Neural progenitor cell (in vitro differentiated cells): ENCODE results near the gene IFT122. TPM values are rescaled to one million over a fixed set of nuclear protein-coding genes. Genes with fewer than 3 reads are reported as not detected.

Experiments used
- DNase-seq: peaks from one replicate; pipeline ENCODE4 v3.0.0-alpha.2; 2016; ENCODE audit warnings: low spot score
- H2AFZ ChIP-seq: fragments of 200-600 bp; sonication (generic); replicated peaks from 2 replicates; pipeline ENCODE4 v1.6.1; 2016; ENCODE audit warnings: antibody characterized with exemption
- H3F3A ChIP-seq: fragments of 200-600 bp; sonication (generic); 2 replicates; pipeline ENCODE4 v1.6.1; 2016; ENCODE audit warnings: antibody characterized with exemption, low read depth
- H3K27ac ChIP-seq: fragments of 200-600 bp; sonication (generic); 2 replicates; pipeline ENCODE4 v1.5.1; 2016; ENCODE audit warnings: mild to moderate bottlenecking
- H3K27me3 ChIP-seq: fragments of 200-600 bp; sonication (generic); 2 replicates; pipeline ENCODE4 v1.6.1; 2016; ENCODE audit warnings: mild to moderate bottlenecking, moderate library complexity
- H3K36me3 ChIP-seq: fragments of 200-600 bp; sonication (generic); 2 replicates; pipeline ENCODE4 v1.5.1; 2016
- H3K4me1 ChIP-seq: fragments of 200-600 bp; sonication (generic); 2 replicates; pipeline ENCODE4 v1.6.1; 2016; ENCODE audit warnings: mixed run types
- H3K4me2 ChIP-seq: fragments of 200-600 bp; sonication (generic); 2 replicates; pipeline ENCODE4 v1.6.1; 2016
- H3K4me3 ChIP-seq: fragments of 200-600 bp; sonication (generic); 2 replicates; pipeline ENCODE4 v1.5.1; 2016
- H3K79me2 ChIP-seq: fragments of 200-600 bp; sonication (generic); 2 replicates; pipeline ENCODE4 v1.6.1; 2016; ENCODE audit warnings: low read depth
- H3K9ac ChIP-seq: fragments of 200-600 bp; sonication (generic); 2 replicates; pipeline ENCODE4 v1.6.1; 2016
- H3K9me3 ChIP-seq: fragments of 200-600 bp; sonication (generic); 2 replicates; pipeline ENCODE4 v1.5.1; 2016; ENCODE audit warnings: low read depth
- H4K20me1 ChIP-seq: fragments of 200-600 bp; sonication (generic); 2 replicates; pipeline ENCODE4 v1.6.1; 2016; ENCODE audit warnings: low read depth
- H3K27ac Mint-ChIP-seq: 3 replicates; pipeline ENCODE4 v1.8.0; 2021; ENCODE audit warnings: mixed read lengths
- H3K27me3 Mint-ChIP-seq: 2 replicates; pipeline ENCODE4 v1.8.0; 2022; ENCODE audit warnings: low read depth, mild to moderate bottlenecking, inconsistent platforms, moderate library complexity, mixed read lengths; ENCODE audit not compliant: insufficient read depth
- H3K36me3 Mint-ChIP-seq: 3 replicates; pipeline ENCODE4 v1.8.0; 2021; ENCODE audit warnings: mixed read lengths
- H3K4me1 Mint-ChIP-seq: 3 replicates; pipeline ENCODE4 v1.8.0; 2021; ENCODE audit warnings: mixed read lengths
- H3K4me3 Mint-ChIP-seq: 3 replicates; pipeline ENCODE4 v1.8.0; 2021; ENCODE audit warnings: mild to moderate bottlenecking, moderate library complexity, mixed read lengths
- H3K9me3 Mint-ChIP-seq: 3 replicates; pipeline ENCODE4 v1.8.0; 2020; ENCODE audit warnings: mixed read lengths
- CTCF ChIP-seq: fragments of 200-600 bp; sonication (generic); IDR thresholded peaks from 2 replicates; pipeline ENCODE4 v1.5.1; 2017; ENCODE audit warnings: antibody characterized with exemption, mild to moderate bottlenecking
- EZH2 ChIP-seq: fragments of 200-600 bp; sonication (generic); IDR thresholded peaks from 2 replicates; pipeline ENCODE4 v1.6.1; 2017; ENCODE audit warnings: antibody characterized with exemption, mild to moderate bottlenecking, moderate library complexity
- EZH2phosphoT487 ChIP-seq: fragments of 200-600 bp; sonication (generic); IDR thresholded peaks from 2 replicates; pipeline ENCODE4 v1.6.1; 2017; ENCODE audit warnings: antibody characterized with exemption
- total RNA-seq: library from RNA; depleted of rRNA; stranded (reverse); fragments of >200 nt; gene quantifications from 2 replicates; pipeline ENCODE4 v1.2.3, GENCODE V29; 2015; ENCODE audit warnings: low replicate concordance

The IFT122 gene
- total RNA-seq, 1 donor from 2014 or later: 48.0 TPM

- TF ChIP-seq CTCF (no peak), EZH2phosphoT487 (no peak), EZH2 (no peak)
- Histone ChIP-seq H3K27ac (no peak overlapping the region), H3K4me1 (peaks cover 11% of the 10 kb centered on the region), H3K79me2 (no peaks in the 10 kb centered on the region), H3K27me3 (no peaks in the 10 kb centered on the region), H3K9me3 (no peaks in the 10 kb centered on the region), H3K9ac (no peak overlapping the region), H2AFZ (no peak overlapping the region), H4K20me1 (no peaks in the 10 kb centered on the region), H3K36me3 (no peaks in the 10 kb centered on the region), H3F3A (no peaks in the 10 kb centered on the region), H3K4me3 (no peak overlapping the region), H3K4me2 (no peak overlapping the region)
- peak overlapping the region; percentile 13 for H3K4me3 Mint-ChIP-seq
- peaks cover 2% of the 10 kb centered on the region for H3K27me3 Mint-ChIP-seq
- H3K27ac Mint-ChIP-seq: no peak overlapping the region
- DNase-seq: no peak
- H3K36me3 Mint-ChIP-seq: no peaks in the 10 kb centered on the region
- no peaks in the 10 kb centered on the region for H3K9me3 Mint-ChIP-seq
- H3K4me1 Mint-ChIP-seq: peaks cover 6% of the 10 kb centered on the region
Observed at GRCh38 chr3:129563332-129563731, 123.3 kb downstream of the IFT122 start.

- no peak overlapping the region for H3K27ac ChIP-seq
- Mint-ChIP-seq H3K9me3 (no peaks in the 10 kb centered on the region), H3K4me1 (peaks cover 5% of the 10 kb centered on the region), H3K27me3 (peaks cover 2% of the 10 kb centered on the region), H3K27ac (no peak overlapping the region), H3K4me3 (no peak overlapping the region), H3K36me3 (no peaks in the 10 kb centered on the region)
- H3K4me1 ChIP-seq: peaks cover 11% of the 10 kb centered on the region
- H3F3A ChIP-seq: no peaks in the 10 kb centered on the region
- no peak overlapping the region for H3K4me3 ChIP-seq
- H3K27me3 ChIP-seq: no peaks in the 10 kb centered on the region
- H3K79me2 ChIP-seq: no peaks in the 10 kb centered on the region
- TF ChIP-seq EZH2: no peak
- no peak for TF ChIP-seq EZH2phosphoT487
- TF ChIP-seq CTCF: no peak
- DNase-seq: no peak
- H3K9me3 ChIP-seq: no peaks in the 10 kb centered on the region
- no peaks in the 10 kb centered on the region for H3K36me3 ChIP-seq
- H3K4me2 ChIP-seq: no peak overlapping the region
- H2AFZ ChIP-seq: no peak overlapping the region
- H3K9ac ChIP-seq: no peak overlapping the region
- H4K20me1 ChIP-seq: no peaks in the 10 kb centered on the region
Observed at GRCh38 chr3:129563850-129564535, 124.0 kb downstream of the IFT122 start.

GRCh38 chr3:129564981-129565644, 125.1 kb downstream of the IFT122 start:
- no peaks in the 10 kb centered on the region for H3K36me3 ChIP-seq

More at GRCh38 chr3:129564981-129565644, 125.1 kb downstream of the IFT122 start:
- Histone ChIP-seq H3K9ac (no peak overlapping the region), H3F3A (no peaks in the 10 kb centered on the region), H3K27me3 (no peaks in the 10 kb centered on the region), H4K20me1 (no peaks in the 10 kb centered on the region), H3K79me2 (no peaks in the 10 kb centered on the region), H2AFZ (no peak overlapping the region), H3K27ac (no peak overlapping the region), H3K4me1 (peaks cover 11% of the 10 kb centered on the region), H3K4me3 (no peak overlapping the region), H3K4me2 (no peak overlapping the region), H3K9me3 (no peaks in the 10 kb centered on the region)
- DNase-seq: no peak
- Mint-ChIP-seq H3K36me3 (no peaks in the 10 kb centered on the region), H3K27ac (no peak overlapping the region), H3K27me3 (peaks cover 2% of the 10 kb centered on the region), H3K4me1 (peaks cover 5% of the 10 kb centered on the region), H3K9me3 (no peaks in the 10 kb centered on the region), H3K4me3 (no peak overlapping the region)
- no peak for TF ChIP-seq CTCF
- TF ChIP-seq EZH2phosphoT487: no peak
- no peak for TF ChIP-seq EZH2
